Colonic mucosa (tissue), 4 donors: ENCODE data around the gene DAB2IP. TPM values are rescaled to one million over a fixed set of nuclear protein-coding genes. Genes with fewer than 3 reads are reported as not detected.

ENCODE experiments used
- DNase-seq: peaks from one replicate; pipeline ENCODE4 v3.0.0-alpha.2; 2020
- H3K27ac ChIP-seq: fragments of 200-600 bp; one replicate; pipeline ENCODE4 v1.8.0; 2021
- H3K27me3 ChIP-seq: fragments of 200-600 bp; one replicate; pipeline ENCODE4 v1.8.0; 2021
- H3K36me3 ChIP-seq: fragments of 200-600 bp; one replicate; pipeline ENCODE4 v1.8.0; 2021
- H3K4me1 ChIP-seq: fragments of 200-600 bp; one replicate; pipeline ENCODE4 v1.8.0; 2021; ENCODE audit warnings: mild to moderate bottlenecking
- H3K4me3 ChIP-seq: fragments of 200-600 bp; one replicate; pipeline ENCODE4 v1.8.0; 2021
- H3K9ac ChIP-seq, 2 donors: one replicate each; pipeline ENCODE4 v1.7.0; 2013; ENCODE audit warnings: control low read depth in 2 of 2, low read depth in 2 of 2, low read length in 2 of 2
- H3K9me3 ChIP-seq: fragments of 200-600 bp; one replicate; pipeline ENCODE4 v1.8.0; 2021
- CTCF ChIP-seq: fragments of 200-600 bp; IDR thresholded peaks from one replicate; pipeline ENCODE4 v1.8.0; 2022; ENCODE audit warnings: antibody characterized with exemption, mild to moderate bottlenecking
- intact Hi-C: fragments of 100-400 bp; cut with DNase I; formaldehyde crosslinking; loops from one replicate; pipeline ENCODE4 v1.14.1; 2022
- total RNA-seq, 2 donors: library from RNA; stranded (reverse); fragmentation: NEBNext Ultra II Directional in 1 of 2; extraction: Animal tissue kit (Norgen Biotek cat#: 25700) in 1 of 2; gene quantifications; one replicate each; pipeline ENCODE4 v1.2.1, GENCODE V29; 2021
- donor health status: healthy.
- donor health status: DM: no; HTN: no; CAD: no.
- donor health status: DM: no; HTN: no; CAD: no.

The DAB2IP gene
- total RNA-seq, 2 donors from 2014 or later: 126 to 130 TPM

- no peak overlapping the region for H3K4me3 ChIP-seq
- no peaks in the 10 kb centered on the region for H3K9me3 ChIP-seq
- no peaks in the 10 kb centered on the region for H3K27me3 ChIP-seq
- no peak overlapping the region for H3K9ac ChIP-seq
- no peaks in the 10 kb centered on the region for H3K36me3 ChIP-seq
- no peak overlapping the region for H3K27ac ChIP-seq
- H3K4me1 ChIP-seq: peaks cover 9% of the 10 kb centered on the region
- DNase-seq: no peak
- intact Hi-C loops: no loop called here
- no peak for TF ChIP-seq CTCF
These were observed 5.3 kb upstream of the DAB2IP start for GRCh38 chr9:121645853-121646807.

GRCh38 chr9:121646992-121647391 lies 4.4 kb upstream of the DAB2IP start:
- intact Hi-C loops: no loop called here
- H3K36me3 ChIP-seq: no peaks in the 10 kb centered on the region
- H3K27ac ChIP-seq: no peak overlapping the region
- TF ChIP-seq CTCF: no peak
- no peaks in the 10 kb centered on the region for H3K27me3 ChIP-seq
- no peaks in the 10 kb centered on the region for H3K9me3 ChIP-seq
- peaks cover 9% of the 10 kb centered on the region for H3K4me1 ChIP-seq
- no peak overlapping the region for H3K9ac ChIP-seq
- no peak for DNase-seq
- no peak overlapping the region for H3K4me3 ChIP-seq

- Histone ChIP-seq H3K9me3 (no peaks in the 10 kb centered on the region), H3K36me3 (no peaks in the 10 kb centered on the region), H3K4me3 (no peak overlapping the region), H3K27ac (no peak overlapping the region), H3K4me1 (peaks cover 9% of the 10 kb centered on the region), H3K27me3 (no peaks in the 10 kb centered on the region), H3K9ac (no peak overlapping the region)
- intact Hi-C loops: no loop called here
- TF ChIP-seq CTCF: no peak
- no peak for DNase-seq
These were observed 3.3 kb upstream of the DAB2IP start for GRCh38 chr9:121648172-121648571.

- no peaks in the 10 kb centered on the region for H3K27me3 ChIP-seq
- H3K9ac ChIP-seq: no peak overlapping the region
- H3K9me3 ChIP-seq: no peaks in the 10 kb centered on the region
- H3K36me3 ChIP-seq: no peaks in the 10 kb centered on the region
- TF ChIP-seq CTCF: no peak
- intact Hi-C loops: no loop called here
- no peak overlapping the region for H3K4me3 ChIP-seq
- peaks cover 11% of the 10 kb centered on the region for H3K4me1 ChIP-seq
- H3K27ac ChIP-seq: no peak overlapping the region
- DNase-seq: peak; percentile 56
These were observed 2.6 kb upstream of the DAB2IP start for GRCh38 chr9:121648799-121649198.

GRCh38 chr9:121649476-121650216 lies 1.8 kb upstream of the DAB2IP start:
- no peaks in the 10 kb centered on the region for H3K36me3 ChIP-seq
- peak overlapping the region; percentile 39 to 64 for H3K9ac ChIP-seq
- H3K27me3 ChIP-seq: no peaks in the 10 kb centered on the region
- H3K4me3 ChIP-seq: no peak overlapping the region
- no peaks in the 10 kb centered on the region for H3K9me3 ChIP-seq
- TF ChIP-seq CTCF: no peak
- no peak for DNase-seq
- peak overlapping the region; percentile 90 for H3K27ac ChIP-seq
- intact Hi-C loops: no loop called here
- H3K4me1 ChIP-seq: peaks cover 14% of the 10 kb centered on the region
